Suppressor macrophage treated with lipopolysaccharide for 1 hour (primary cell): ENCODE data around the gene DRG2.
A peak's percentile ranks its signal among the peaks of the same experiment; 100 is the strongest.

ENCODE experiments used
- DNase-seq, 3 donors: peaks; one replicate each; pipeline ENCODE4 v3.0.0-alpha.2; 2020 to 2022

The DRG2 gene, protein sequence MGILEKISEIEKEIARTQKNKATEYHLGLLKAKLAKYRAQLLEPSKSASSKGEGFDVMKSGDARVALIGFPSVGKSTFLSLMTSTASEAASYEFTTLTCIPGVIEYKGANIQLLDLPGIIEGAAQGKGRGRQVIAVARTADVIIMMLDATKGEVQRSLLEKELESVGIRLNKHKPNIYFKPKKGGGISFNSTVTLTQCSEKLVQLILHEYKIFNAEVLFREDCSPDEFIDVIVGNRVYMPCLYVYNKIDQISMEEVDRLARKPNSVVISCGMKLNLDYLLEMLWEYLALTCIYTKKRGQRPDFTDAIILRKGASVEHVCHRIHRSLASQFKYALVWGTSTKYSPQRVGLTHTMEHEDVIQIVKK

DNA sequence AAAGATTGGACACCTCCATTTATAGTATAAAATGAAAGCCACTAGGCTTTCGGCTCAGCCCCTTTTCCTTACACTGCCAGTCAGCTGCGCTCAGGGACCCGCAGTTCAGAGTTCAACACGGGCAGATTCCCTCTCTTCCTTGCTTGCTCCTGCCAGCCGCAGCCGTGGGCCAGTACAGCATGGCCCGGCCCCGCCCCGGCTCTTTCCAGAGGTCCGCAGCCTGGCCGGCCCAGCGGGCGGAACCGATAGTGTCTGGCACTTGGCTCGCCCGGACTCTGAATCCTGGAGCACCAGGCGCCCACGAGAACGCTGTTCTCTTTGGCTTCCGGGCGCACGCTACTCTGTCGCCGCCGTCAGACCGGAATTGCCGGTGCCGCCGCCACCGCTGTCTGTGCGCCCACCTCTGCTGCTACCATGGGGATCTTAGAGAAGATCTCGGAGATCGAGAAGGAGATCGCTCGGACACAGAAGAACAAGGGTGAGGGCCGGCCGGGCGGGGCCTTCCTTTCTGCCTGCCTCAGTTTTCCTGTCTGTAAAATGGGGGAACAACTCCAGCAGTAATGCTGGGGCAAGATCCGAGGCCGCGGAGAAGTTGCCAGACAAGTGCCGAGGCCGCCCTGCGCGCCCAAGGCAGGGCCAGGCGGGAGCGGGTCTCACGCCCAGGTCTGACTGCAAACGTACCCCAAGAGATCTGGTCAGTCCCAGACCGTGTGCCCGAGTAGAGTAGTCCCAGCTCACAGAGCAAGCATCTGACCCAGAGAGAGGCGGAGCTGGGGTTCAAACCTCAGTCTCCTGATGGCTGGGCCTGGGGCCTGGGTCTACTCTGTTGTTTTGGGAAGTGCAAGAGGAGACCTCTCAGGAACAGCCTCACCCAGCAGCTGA lies at the start of gene DRG2:
DRG2 (plus strand) TSS at position 339 of the 882 bp plus-strand sequence; CDS start at position 415, 76 bp downstream.
- peak; percentile 92 to 96 (median 95) for DNase-seq

GRCh38 chr17:18038149-18038850 lies 49.4 kb upstream of the DRG2 start:
- DNase-seq = peak; percentile 46 to 70 (median 60)

GRCh38 chr17:18038861-18039534 lies 48.8 kb upstream of the DRG2 start, which contains the start of the genes ATPAF2 and GID4:
ATPAF2 (minus strand) TSS chr17:18039168; CDS start chr17:18039013, 155 bp downstream.
GID4 (plus strand) TSS chr17:18039408; CDS start chr17:18039465, 57 bp downstream.
- DNase-seq = peak; percentile 100

DNA sequence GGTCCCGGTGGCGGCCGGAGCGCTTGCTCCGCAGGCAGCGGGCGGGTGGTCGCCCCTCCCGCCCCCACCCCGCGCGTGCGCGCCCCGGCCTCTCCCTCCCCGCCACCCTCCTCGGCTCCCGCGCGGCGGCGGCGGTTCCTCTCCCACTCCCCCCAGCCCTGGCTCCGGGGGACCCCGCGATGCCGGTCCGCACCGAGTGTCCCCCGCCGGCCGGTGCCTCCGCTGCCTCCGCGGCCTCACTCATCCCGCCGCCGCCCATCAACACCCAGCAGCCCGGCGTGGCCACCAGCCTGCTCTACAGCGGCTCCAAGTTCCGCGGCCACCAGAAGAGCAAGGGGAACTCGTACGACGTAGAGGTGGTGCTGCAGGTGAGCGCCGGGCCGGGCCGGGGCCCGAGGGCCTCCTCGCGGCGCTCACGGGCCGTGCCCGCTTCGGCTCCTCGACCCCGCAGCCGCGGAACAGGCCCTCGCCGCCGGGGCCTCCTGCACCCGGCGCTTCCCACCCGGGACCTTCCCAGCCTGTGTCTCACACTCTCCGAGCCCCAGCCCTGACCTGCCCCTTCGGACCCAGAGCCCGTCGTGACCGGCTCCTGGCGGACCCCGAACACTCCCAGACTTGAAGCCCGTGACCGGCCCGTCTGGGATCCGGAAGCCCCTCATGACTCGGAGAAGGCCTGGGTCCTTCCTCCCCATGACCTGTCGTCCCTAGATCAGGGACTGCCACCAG lies 48.0 kb upstream of the DRG2 start:
- DNase-seq = peak; percentile 25 to 53 (median 38)

GRCh38 chr17:18040261-18040858 lies 47.4 kb upstream of the DRG2 start:
- DNase-seq = no peak

DNA sequence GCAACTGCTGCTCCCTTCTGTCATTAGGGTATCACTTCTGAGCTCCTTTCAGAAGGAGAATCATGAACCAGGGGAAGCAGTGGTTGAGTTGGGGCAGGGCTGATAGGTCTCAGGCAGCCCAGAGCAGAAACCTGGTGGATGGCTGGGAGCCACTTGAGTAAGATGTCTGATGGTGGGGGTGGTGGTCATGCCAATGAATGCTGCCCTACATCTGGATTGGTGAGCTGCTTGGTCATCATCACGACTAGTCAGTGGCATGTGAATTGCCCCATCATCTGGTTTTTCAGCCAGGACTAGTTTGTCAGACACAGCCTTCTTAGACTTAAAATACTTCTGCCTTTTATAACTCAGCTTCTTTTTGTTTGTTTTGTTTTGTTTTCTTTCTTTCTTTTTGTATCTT lies 46.0 kb upstream of the DRG2 start:
- peak; percentile 59 to 72 (median 61) for DNase-seq

GRCh38 chr17:18042983-18043382 lies 44.8 kb upstream of the DRG2 start:
- no peak for DNase-seq

GRCh38 chr17:18043491-18043890 lies 44.3 kb upstream of the DRG2 start:
- DNase-seq = peak in 1 of 3 donors; percentile 25

GRCh38 chr17:18044609-18045008 lies 43.1 kb upstream of the DRG2 start:
- DNase-seq = no peak

GRCh38 chr17:18045691-18046350 lies 41.9 kb upstream of the DRG2 start:
- DNase-seq = no peak

DNA sequence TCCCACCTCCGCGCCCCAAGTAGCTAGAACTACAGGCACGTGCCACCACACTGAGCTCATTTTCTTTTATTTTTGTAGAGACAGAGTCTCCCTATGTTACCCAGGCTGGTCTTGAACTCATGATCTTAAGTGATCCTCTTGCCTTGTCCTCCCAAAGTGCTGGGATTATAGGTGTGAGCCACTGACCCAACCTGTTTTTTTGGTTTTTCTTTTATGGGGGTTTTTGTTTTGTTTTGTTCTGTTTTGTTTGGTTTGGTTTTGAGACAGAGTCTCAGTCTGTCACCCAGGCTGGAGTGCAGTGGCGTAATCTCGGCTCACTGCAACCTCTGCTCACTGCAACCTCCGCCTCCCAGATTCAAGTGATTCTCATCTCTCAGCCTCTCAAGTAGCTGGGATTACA lies 32.2 kb upstream of the DRG2 start:
- no peak for DNase-seq

- no peak for DNase-seq
Observed at GRCh38 chr17:18056214-18056613, 31.5 kb upstream of the DRG2 start.

- no peak for DNase-seq
Observed at GRCh38 chr17:18059283-18059682, 28.5 kb upstream of the DRG2 start.

GRCh38 chr17:18064053-18064452 lies 23.7 kb upstream of the DRG2 start:
- no peak for DNase-seq

DNA sequence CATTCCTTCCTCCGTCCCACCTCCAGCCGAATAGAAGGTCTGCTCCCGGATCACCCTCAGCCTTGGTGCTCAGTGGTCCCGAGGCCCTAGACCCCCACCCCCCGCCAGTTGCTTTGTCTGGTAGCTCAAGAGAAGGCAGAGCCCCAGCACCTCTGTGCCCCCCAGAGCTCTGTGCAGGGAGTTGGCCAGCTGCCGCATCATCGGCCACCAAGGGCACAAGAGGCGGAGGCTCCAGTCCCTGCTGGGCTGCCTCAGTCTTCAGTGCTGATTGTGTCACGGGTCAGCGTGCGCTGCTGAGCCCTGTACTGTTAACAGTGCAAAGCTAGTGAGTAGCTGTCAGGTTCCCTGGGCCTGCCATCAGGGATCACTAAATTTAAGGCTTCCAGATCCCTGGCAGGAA lies 22.2 kb upstream of the DRG2 start:
- DNase-seq = no peak

GRCh38 chr17:18066866-18067265 lies 20.9 kb upstream of the DRG2 start:
- no peak for DNase-seq

- DNase-seq = no peak
Observed at GRCh38 chr17:18069101-18069500, 18.6 kb upstream of the DRG2 start.

DNA sequence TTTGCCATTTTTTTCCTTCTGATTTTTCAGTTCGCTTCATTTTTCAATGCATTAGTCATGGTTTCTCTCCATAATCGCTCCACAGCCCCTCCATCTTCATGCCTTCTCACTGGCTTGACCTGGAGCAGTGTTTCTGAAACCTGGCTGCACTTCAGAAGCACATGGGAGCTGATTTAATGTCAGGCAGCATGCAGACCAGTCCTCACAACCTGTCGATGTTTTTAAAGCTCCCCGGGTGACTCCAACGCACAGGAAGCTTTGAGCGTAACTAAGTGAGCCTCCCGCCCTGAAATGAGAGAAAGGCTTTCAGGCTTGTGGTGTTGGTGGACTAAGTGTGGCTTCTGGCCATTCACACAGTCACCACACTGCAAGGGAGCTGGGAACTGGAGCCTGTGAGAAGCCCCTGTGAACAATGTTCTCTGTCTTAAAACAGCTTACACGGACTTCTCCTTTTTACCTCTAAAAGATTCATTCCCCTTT lies 16.8 kb upstream of the DRG2 start:
- no peak for DNase-seq

- DNase-seq = no peak
Observed at GRCh38 chr17:18071751-18072150, 16.0 kb upstream of the DRG2 start.

GRCh38 chr17:18074566-18075272 lies 13.0 kb upstream of the DRG2 start:
- no peak for DNase-seq
